NK-92 treated with Interleukin-12 subunit alpha and Interleukin-12 subunit beta, amount 100 ng/mL, for 24 hours (cell line): ENCODE data around the gene SMAD2.

Experiments used
- DNase-seq: peaks from one replicate; lab custom pipeline; 2025; lab: John Stamatoyannopoulos, UW

The SMAD2 gene

DNA sequence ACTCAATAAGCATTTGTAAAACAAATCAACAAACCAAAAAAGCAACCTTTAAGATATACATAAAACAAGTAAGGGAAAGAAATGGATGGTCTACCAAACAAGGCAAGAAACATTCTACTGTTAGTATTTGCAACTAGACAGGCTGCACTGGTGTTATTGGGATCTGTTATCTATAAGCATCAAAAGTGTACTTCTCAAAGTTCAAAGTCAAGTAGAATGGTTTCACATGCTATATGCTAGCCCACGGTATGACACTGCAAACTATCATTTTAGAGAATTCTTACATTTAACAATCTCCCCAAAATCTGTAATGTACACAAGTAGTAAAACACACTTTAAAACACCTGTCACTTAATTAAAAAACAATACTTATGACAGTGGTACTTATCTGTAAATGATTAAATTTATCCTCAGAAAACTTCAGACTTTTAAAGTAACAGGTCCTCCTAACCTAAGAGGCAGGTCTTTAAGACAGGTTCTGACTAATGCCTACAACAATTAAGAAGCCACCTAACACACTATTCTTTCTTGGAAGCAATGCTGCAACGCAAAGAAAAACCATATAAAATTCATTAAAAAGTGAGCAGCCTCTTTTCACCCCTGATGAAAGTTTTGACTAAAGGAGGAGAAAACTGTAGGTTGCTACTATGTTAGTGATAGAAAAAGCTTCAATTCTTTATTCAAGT, 34.8 kb downstream of the SMAD2 start:
- no peak for DNase-seq

DNA sequence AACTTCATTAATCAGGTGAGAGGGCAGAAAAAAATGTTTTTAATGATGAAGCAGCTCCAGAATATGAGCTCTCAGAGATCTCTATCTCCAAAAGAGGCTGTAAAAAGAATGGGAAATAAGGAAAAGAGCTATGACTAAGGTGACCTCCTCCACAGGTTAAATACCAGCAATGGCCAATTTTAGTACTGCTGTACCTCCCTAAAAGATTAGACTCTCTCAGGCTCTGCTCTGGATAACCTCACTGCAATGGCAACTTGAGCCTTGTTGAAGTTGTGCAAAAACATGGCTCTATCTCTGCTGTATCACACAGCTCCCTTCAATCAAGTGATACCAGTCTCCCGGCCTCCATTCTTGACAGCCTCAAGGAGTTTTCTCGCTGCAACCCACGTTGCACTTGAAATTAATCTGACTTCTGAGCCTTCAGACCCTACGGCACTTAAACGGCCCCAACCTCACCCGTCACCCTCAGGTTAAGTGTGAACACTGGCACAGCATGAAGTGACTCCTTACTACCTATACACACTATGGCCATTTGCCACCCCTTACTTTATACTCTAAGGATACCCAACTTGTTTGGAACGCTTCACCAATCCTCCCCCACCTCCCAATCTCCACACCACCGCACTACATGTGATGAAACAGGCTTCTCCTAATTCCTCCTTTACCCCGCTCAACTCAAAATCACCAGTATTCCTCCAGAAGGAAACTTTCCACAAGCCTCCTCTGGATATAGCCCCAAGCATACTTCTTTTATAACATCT, 36.3 kb downstream of the SMAD2 start:
- DNase-seq, result no peak

DNA sequence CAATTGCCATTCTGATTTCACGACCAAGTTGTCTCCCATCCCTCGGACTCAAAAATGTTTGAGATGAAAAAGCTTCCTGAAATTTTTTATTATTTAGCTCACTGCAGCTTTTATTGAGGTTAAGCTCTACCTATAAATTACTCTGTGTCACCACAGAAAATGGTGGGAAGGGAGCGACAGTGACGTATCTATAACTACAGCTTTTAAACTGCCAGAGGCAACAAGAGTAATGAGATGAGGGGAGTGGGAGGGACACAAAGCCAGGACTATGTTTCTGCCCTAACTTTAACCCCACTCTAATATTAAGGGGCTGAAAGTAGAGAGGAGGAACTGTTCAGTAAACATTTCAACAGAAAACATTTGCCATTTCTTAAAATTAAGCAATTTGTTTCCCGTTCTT, 37.4 kb downstream of the SMAD2 start:
- DNase-seq, result no peak

DNA sequence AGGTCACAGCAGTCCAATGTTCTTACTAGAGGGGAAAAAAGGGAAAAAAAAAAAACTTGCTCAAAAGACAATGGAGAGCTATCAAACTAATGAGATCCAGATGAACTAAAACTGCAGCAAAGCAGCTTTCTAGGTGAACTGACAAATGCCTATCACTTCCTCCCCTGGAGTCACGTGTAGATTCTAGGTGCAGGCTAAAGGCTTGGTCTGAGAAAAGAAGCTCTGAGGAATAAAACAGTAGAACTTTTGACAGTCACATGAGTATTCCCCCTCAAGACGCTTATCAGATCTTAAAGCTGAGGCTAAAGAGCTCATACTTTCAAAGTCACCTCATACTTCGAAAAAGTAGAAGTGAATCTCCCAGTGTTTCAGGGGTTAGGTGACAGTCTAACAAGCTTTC, 42.3 kb downstream of the SMAD2 start:
- no peak for DNase-seq

DNA sequence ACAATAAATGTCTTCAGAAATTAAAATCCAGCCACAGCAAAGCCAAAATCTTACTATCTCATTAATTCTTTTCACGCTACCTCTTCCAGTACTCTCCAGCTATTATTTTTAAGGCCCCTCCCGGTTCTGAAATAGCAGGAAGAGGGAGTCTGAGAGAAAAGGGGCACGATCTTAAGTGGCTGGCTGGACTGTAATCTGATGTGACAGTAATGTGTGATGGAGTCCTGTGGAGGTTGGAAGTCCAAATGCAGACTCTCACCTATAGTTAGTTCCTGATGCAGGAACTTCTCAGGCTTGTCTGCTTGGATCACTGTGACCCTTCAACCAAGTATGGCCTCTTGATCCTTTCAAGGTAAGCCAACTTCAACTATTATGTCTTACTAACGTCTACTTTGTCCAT, 43.2 kb downstream of the SMAD2 start:
- no peak for DNase-seq

DNA sequence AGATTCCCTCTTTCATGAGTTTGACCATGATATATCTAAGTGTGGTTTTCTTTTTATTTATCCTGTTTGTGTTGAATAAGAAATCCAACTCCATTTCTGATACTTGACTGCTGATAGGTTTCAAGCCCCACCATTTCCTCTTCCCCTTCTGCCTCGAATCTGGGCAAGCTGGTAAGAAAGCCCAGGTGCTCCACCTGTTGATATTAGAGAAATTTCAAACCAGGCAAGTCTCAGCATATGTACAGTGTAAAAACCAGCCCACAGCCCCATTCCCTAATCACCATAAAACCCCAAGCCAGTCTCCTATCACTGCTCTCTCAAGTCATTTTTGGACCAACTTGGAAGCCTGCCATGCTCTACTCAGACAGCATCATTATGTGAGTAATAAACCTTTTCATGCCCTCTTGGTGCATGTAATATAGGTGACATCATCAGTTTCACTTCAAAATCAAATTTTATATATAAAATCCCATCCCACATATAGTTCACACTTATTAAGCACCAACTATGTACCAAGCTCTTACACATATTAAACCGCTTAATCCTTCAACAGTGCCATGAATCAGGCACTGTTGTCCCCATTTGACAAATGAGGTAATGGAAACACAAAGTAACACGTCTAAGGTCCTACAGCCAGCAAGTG, 46.6 kb downstream of the SMAD2 start:
- no peak for DNase-seq

DNA sequence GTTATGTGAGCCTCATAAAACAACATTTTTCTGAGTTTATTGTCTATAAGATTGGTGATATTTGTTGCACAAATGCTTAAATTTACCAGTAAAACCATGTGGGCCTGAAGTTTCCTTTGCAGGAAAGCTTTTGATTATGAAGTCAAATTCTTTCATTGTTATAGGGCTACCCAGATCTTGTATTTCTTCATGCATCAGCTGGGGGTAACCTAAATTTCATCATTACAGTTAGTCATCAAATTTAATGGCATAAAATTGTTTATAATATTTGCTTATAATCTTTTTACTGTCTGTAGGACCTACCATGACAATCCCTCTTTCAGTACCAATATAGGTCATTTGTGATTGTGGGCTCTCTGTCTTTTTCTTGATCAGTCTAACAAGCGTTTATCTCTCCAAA, 47.8 kb downstream of the SMAD2 start:
- no peak for DNase-seq

DNA sequence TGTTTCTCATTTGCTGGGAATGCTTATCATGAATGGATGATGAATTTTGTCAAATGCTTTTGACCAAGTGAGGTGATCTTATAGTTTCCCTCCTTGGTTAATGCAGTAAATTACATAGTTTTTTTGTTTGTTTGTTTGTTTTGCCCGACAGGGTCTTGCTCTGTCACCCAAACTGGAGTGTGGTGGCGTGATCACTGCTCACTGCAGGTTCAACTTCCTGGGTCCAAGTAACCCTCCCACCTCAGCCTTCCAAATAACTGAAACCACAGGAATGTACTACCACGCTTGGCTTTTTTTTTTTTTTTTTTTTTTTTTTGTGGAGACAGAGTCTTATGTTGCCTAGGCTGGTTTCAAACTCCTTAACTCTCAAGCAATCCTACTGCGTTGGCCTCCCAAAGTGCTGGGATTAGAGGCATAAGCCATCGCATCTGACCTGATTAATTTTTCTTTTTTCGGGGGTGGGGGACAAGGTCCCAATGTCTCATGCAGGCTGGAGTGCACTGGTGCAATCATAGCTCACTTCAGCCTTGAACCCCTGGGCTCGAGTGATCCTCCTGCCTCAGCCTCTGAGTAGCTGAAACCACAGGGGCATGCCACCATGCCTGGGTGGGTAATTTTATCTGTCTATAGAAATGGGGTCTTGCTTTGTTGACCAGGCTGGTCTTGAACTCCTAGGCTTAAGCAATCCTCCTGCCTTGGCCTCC, 48.6 kb downstream of the SMAD2 start:
- no peak for DNase-seq

DNA sequence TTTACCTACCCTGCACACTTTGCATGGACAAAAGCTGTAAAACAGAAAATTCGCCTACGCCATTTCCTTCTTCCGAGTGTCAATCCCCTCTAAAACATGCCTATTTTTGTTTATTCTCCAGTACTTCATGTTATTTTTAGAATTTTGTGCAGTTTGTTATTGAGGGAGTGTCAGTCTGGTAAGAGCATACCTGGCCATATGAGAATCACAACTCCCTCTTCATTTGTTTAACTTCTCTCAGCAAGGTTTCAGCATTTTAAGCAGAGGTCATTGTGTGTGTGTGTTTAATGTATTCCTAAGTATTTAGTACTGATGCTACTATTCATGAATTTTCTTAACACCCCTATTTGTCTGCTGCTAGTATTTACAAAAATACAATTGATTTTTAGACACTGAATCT, 49.4 kb downstream of the SMAD2 start:
- DNase-seq, result no peak

DNA sequence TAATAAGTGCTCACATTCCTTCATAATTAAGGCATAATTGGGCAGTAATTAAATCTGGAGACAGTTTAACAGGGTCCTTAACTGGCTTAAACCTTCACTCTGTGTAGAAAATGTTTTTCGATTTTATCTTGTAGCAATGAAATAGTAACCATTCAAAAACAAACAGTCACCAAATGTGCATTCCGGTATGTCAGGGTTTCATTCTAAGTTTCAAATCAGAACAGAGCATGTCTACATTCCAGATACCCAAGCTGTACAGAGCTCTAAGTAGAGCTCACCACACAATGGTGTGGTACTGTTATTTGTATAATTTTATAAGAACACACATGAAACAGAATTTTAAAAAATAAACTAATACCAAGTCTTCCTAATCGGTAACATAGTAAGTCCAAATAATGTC, 52.6 kb downstream of the SMAD2 start:
- no peak for DNase-seq

DNA sequence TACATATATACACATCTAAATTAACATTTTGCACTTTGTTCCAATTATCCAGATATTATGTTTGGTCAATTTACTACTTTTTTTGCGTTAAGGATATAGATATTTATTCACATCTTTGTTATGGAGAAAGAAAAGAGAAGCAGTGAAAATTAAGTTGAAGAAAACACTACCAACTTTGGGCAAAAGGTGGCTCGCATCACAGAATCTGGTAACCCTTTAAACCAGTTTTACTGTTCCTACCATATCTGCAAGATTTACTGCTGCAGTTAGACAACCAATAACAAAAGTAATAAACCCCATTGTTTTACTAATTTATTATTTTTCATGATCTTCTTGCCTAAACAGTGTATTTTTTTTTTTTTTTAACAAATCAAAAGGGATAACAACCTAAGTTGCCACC, 53.6 kb downstream of the SMAD2 start:
- DNase-seq, result no peak

DNA sequence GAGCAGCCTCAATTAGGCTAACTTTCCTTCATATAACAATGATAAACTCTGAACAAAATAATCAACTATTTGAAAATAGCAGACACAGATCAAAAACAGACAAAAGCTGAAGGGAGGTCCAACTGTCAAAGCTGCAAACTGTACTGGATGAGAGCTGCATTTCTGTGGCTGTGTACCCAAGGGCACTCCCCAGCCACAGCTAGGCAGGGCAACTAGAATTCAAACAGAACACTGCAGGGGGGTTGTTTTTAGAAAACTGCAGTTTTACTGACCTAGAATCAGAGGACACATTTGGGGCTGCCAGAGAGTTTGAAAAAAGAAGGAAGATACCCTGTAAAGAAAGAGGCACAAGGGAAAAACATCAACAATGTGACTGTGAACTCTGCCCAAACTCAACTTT, 56.8 kb downstream of the SMAD2 start:
- DNase-seq, result no peak

DNA sequence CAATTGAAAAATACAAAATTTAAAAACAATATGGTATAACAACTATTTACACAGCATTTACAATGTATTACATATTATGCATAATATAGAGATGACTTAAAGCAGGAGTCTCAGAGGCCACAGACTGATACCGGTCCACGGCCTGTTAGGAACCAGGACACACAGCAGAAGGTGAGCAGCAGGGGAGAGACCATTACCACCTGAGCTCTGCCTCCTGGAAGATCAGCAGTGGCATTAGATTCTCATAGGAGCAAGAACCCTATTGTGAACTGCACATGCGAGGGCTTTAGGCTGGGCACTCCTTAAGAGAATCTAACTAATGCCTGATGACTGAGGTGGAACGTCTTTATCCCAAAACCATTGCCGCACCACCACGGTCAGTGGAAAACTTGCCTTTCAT, 58.0 kb downstream of the SMAD2 start:
- no peak for DNase-seq

DNA sequence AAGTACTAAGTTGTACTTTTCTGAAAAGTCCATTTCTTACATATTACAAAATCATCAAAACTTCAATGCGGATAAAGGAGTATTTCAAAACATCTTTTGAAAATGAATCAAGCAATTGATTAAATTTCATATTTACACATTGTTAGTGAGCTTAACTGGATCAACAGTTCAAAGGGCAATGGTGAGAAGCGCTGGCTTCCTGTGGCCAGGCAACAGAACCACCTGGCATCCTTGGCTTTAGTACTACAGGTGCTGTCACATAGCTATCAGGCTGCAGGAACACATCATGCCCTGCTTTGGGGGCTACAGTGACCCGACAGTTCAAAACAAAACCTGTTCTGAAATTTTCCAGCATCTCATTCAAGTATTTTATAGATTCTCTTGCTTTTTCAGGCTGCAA, 59.2 kb downstream of the SMAD2 start:
- no peak for DNase-seq

DNA sequence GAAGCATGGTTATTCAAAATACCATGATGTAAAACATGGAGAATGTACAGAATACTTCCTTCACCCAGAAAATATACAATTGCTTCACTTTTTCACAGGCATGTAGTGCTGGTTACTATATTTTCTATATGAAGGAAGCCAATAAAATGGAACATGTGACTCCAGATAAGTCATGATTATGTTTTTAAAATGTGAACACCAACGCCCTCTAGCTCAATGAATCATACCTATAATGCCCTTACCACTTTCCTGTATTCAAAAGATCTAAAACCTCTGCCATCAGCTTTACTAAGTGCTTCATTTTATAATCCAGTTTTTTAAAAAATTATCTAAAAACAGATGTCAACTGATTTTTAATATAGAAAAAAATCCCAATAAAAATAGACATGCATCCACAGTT, 59.9 kb downstream of the SMAD2 start:
- DNase-seq, result no peak

DNA sequence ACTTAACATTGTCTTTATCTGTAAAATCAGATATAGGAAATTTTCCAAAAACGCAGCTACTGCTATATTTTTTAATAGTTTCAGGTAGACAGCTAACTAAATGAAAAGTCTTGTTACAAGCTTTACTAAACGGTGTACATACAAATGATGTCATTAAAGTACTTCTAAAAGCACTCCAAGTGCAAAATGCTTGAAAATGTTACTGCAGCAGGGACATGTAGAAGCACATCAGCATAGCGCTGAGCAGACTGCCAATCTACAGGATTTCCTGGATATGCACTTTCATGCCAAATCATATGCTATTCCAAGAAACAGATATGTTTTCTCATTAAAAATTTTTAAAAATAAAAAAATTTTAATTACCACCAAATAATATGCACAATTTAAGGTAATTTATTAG, 61.7 kb downstream of the SMAD2 start:
- DNase-seq, result no peak

DNA sequence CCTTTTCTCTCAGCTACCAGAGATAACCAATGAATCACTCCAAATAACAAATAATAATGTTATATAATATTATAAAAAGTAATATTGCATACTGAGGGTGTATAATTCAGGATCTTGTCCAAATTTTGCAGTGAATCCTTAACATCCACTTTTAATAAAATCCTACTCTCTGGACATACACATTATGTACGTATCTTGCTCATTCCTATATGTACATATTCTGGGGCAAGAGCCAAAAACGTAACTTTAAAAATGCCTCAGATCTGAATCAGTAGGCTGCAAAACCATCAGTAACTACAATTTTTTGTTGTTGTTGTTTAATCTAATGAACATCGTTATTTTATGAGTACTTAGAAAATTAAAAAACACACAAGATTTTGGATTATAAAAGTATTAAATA, 65.3 kb downstream of the SMAD2 start:
- DNase-seq, result no peak

DNA sequence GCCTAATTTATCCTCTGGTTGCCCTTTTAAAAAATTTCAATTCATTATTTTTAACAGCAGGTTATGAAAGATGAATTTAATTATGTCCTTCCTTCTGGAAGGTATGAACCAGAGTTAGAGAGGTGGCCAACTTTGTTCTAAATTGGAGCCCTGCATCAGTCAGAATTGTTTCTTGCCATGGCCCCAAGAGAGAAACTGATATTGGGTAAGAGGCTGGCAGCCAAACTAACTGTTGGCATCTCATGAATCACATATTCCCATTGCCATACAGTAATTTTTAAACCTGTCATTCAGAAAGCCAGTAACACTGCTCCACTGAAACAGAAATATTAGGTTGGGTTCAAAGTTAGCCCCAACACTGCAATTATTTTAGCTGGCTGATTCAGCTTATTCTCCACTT, 67.4 kb downstream of the SMAD2 start:
- DNase-seq, result no peak

DNA sequence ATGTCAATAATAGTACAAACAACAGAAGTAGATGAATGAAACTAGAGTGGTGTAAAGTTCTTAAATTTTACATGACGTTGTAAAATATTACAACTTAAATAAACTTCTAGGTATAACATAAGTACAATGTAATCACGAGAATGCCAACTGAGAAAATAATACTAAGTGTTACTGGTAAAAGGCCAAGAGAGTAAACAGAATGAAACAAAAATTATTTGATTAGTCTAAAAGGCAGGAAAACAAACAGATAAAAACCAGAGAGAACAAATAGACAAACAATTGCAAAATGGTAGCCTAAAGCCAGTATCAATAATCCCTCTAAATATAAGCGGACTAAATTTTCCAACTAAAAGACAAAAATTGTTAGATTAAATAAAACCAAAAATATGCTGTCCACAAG, 71.9 kb downstream of the SMAD2 start:
- DNase-seq, result no peak

DNA sequence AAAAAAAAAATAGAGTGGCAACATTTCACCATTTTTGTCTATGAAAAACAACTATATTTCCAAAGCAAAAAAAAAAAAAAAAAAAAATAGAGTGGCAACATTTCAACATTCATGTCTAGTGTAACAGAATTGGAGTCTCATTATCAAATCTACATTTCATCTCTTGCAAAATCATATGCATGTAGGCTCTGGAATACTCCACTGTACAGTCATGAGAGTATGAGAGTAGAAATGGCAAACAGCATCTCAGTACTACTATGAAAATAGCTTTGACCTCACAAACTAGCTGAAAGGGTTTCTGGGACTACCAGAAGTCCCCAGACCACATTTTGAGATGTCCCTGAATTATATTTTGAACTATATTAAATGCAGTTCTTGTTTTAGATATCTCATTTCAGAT, 82.8 kb downstream of the SMAD2 start:
- DNase-seq, result no peak

DNA sequence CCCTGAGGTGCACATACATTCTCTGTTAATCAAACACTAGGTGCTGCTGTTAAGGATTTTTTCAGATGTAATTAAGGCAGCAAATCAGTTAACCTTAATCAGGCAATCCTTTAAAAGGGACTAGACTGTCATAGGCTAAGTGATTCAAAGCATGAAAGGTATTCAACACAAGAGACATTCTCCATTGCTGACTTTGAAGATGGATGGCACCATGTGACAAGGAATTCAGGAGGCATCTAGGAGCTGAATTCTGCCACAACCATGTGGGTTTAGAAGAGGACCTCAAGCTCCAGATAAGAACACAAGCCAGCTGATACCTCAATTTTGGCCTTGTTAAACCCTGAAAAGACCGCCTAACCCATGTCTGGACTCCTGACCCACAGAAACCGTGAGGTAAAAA, 84.0 kb downstream of the SMAD2 start:
- no peak for DNase-seq

DNA sequence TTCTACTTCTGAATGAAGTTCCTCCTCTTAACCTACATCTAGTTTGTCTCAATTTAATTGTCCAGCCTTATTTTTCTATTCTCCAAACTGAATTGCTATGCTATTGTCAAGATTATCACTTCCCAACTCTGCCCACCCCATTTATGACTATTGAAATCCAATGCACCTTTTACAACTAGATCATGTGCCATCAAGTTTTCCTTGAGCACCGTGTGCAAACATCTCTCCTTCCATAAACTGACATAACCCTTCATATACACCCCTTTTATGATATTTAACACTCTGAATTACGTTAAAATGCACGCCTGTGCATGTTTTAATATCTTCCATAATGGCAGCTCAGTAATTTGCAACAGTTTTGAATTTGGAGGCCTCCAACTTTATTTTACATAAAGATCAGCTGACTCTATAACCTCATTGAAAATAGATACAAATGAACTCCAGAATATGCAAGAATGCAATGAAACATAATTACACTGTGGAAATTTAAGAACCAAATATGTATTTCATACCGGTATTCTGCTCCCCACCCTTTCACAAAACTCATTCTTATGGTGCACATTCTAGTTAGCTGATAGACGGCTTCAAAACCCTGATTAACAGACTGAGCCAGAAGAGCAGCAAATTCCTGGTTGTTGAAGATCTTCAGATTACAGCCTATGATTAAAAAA, 85.5 kb downstream of the SMAD2 start:
- no peak for DNase-seq
